ENCODE measurements around the gene GABARAP. TPM values are rescaled to one million over a fixed set of nuclear protein-coding genes. Genes with fewer than 3 reads are reported as not detected.

GABARAP gene
- total RNA-seq, 1 experiment from 2014 or later: 226 TPM

- CTCF ChIA-PET: interaction anchor here (0.7 kb wide), 1 partner anchor 124 kb away, joined by 3 read pairs; no protein-coding TSS in a partner anchor
- no peak for TF ChIP-seq CTCF (IDR thresholded peaks at IDR 0.05; ENCODE audit: unreplicated experiment)
- intact Hi-C loops (cut with micrococcal nuclease): no loop called here
- DNase-seq (ENCODE audit: unreplicated experiment): no peak
- no peaks in the 10 kb centered on the region for H3K27me3 Mint-ChIP-seq (ENCODE audit: insufficient read depth, unreplicated experiment)
- H3K27ac Mint-ChIP-seq (ENCODE audit: low read depth, unreplicated experiment): no peak overlapping the region
- no peak overlapping the region for H3K4me3 Mint-ChIP-seq (ENCODE audit: unreplicated experiment)
- H3K36me3 Mint-ChIP-seq (ENCODE audit: insufficient read depth, unreplicated experiment): peaks cover 86% of the 10 kb centered on the region
- H3K9me3 Mint-ChIP-seq (ENCODE audit: unreplicated experiment): no peaks in the 10 kb centered on the region
- POLR2A ChIA-PET: interaction anchor here (0.8 to 9.0 kb wide), 2 partner anchors 13 to 463 kb away, joined by 3 to 278 read pairs; partner anchors contain the start of genes DVL2, GABARAP, PHF23 and TP53
- no TSS peak for BruUV-seq (replicated peaks)
- H3K4me1 Mint-ChIP-seq (ENCODE audit: insufficient read depth, unreplicated experiment): peaks cover 35% of the 10 kb centered on the region
Observed at GRCh38 chr17:7224110-7224509, 18.1 kb downstream of the GABARAP start.

GRCh38 chr17:7223375-7223774 is 18.9 kb downstream of the GABARAP start:
- peaks cover 79% of the 10 kb centered on the region for H3K36me3 Mint-ChIP-seq (ENCODE audit: insufficient read depth, unreplicated experiment)
- DNase-seq (ENCODE audit: unreplicated experiment): no peak
- BruUV-seq (replicated peaks): no TSS peak
- ChIA-PET CTCF (interaction anchor here (0.7 to 0.9 kb wide), 3 partner anchors 9 to 125 kb away, joined by 3 to 4 read pairs (median 3); no protein-coding TSS in a partner anchor), POLR2A (interaction anchor here (0.5 to 9.0 kb wide), 3 partner anchors 13 to 464 kb away, joined by 3 to 278 read pairs (median 4); partner anchors contain the start of genes DVL2, GABARAP, PHF23 and TP53)
- intact Hi-C loops (cut with micrococcal nuclease): no loop called here
- no peaks in the 10 kb centered on the region for H3K9me3 Mint-ChIP-seq (ENCODE audit: unreplicated experiment)
- TF ChIP-seq CTCF (IDR thresholded peaks at IDR 0.05; ENCODE audit: unreplicated experiment): no peak
- H3K27ac Mint-ChIP-seq (ENCODE audit: low read depth, unreplicated experiment): no peak overlapping the region
- H3K4me3 Mint-ChIP-seq (ENCODE audit: unreplicated experiment): no peak overlapping the region
- H3K27me3 Mint-ChIP-seq (ENCODE audit: insufficient read depth, unreplicated experiment): no peaks in the 10 kb centered on the region
- H3K4me1 Mint-ChIP-seq (ENCODE audit: insufficient read depth, unreplicated experiment): peaks cover 33% of the 10 kb centered on the region

- no peaks in the 10 kb centered on the region for H3K9me3 Mint-ChIP-seq (ENCODE audit: unreplicated experiment)
- intact Hi-C loops (cut with micrococcal nuclease): no loop called here
- ChIA-PET CTCF (interaction anchor here (0.9 kb wide), 2 partner anchors 9 to 32 kb away, joined by 3 to 4 read pairs; no protein-coding TSS in a partner anchor), POLR2A (interaction anchor here (9.0 kb wide), 1 partner anchor 14 kb away, joined by 278 read pairs; the partner anchor contains the start of genes DVL2, GABARAP and PHF23)
- H3K4me3 Mint-ChIP-seq (ENCODE audit: unreplicated experiment): no peak overlapping the region
- peaks cover 29% of the 10 kb centered on the region for H3K4me1 Mint-ChIP-seq (ENCODE audit: insufficient read depth, unreplicated experiment)
- no peak overlapping the region for H3K27ac Mint-ChIP-seq (ENCODE audit: low read depth, unreplicated experiment)
- no TSS peak for BruUV-seq (replicated peaks)
- no peak for DNase-seq (ENCODE audit: unreplicated experiment)
- H3K36me3 Mint-ChIP-seq (ENCODE audit: insufficient read depth, unreplicated experiment): peaks cover 74% of the 10 kb centered on the region
- no peak for TF ChIP-seq CTCF (IDR thresholded peaks at IDR 0.05; ENCODE audit: unreplicated experiment)
- no peaks in the 10 kb centered on the region for H3K27me3 Mint-ChIP-seq (ENCODE audit: insufficient read depth, unreplicated experiment)
Observed at GRCh38 chr17:7222972-7223292, 19.3 kb downstream of the GABARAP start.

- Mint-ChIP-seq H3K9me3 (ENCODE audit: unreplicated experiment) (no peaks in the 10 kb centered on the region), H3K27me3 (ENCODE audit: insufficient read depth, unreplicated experiment) (no peaks in the 10 kb centered on the region), H3K36me3 (ENCODE audit: insufficient read depth, unreplicated experiment) (peaks cover 68% of the 10 kb centered on the region), H3K27ac (ENCODE audit: low read depth, unreplicated experiment) (no peak overlapping the region), H3K4me3 (ENCODE audit: unreplicated experiment) (no peak overlapping the region), H3K4me1 (ENCODE audit: insufficient read depth, unreplicated experiment) (peaks cover 25% of the 10 kb centered on the region)
- intact Hi-C loops (cut with micrococcal nuclease): no loop called here
- CTCF ChIA-PET: interaction anchor here (0.9 kb wide), 2 partner anchors 10 to 33 kb away, joined by 3 to 4 read pairs; no protein-coding TSS in a partner anchor
- TF ChIP-seq CTCF (IDR thresholded peaks at IDR 0.05; ENCODE audit: unreplicated experiment): no peak
- POLR2A ChIA-PET: interaction anchor here (1.0 to 9.0 kb wide), 4 partner anchors 14 to 186 kb away, joined by 3 to 278 read pairs (median 10); partner anchors contain the start of genes DVL2, GABARAP, PHF23 and SLC16A13
- BruUV-seq (replicated peaks): no TSS peak
- no peak for DNase-seq (ENCODE audit: unreplicated experiment)
Observed at GRCh38 chr17:7222093-7222971, 19.9 kb downstream of the GABARAP start.
